LoVo (cell line): ENCODE results near the gene TSGA10IP.
A peak's percentile ranks its signal among the peaks of the same experiment; 100 is the strongest.

Experiments used
- DNase-seq: peaks from one replicate; pipeline ENCODE4 v3.0.0-alpha.2; 2016; ENCODE audit warnings: low spot score

The TSGA10IP gene

DNA sequence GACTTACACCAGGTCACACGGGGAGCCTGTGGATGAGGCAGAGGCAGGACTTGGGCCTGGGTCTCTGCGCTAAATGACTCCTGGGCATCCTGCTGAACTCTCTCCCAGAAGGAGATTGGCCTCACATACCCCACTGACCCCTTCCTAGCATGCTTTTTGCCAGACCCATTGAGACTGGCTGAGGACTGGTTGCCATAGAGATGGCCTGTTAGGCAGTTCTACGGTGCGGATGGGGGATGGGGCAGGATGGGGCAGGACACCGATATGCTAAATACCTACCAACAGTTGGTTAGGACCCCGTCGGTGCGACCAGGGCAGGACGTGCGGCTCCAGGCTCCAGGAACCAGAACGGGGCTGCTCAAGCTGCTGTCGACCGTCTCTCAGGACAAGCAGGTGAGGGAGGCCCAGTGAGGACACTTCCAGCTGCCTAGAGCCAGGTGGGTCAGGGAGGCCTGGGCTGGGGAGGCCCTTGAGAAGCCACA, at the start of gene TSGA10IP:
TSGA10IP (plus strand) TSS at position 51 of the 482 bp plus-strand sequence; CDS start at position 247, 196 bp downstream.
- no peak for DNase-seq

DNA sequence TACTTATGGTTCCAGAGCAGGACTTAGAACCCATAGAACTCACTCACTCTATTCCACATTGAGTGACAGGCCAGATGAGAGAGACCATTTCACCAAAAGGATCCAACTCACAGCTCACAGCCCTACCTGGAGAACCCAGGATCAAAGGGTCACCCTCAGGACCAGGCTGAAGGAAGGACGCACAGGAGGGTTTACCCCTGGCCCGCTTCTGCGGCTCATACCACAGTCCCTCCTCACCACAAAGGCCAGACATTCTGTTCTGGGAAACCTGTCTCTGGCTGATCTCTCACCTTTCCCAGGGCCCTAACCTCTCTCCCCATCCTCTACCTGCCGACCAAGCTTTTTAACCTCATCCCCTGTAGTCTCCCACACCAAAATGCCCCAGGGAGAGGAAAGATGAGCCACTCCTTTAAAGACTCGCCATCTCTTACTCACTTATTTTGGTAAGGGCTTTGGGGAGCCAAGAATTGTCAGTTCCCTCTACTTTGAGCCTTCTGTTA, 49.7 kb upstream of the TSGA10IP start:
- DNase-seq: no peak

DNA sequence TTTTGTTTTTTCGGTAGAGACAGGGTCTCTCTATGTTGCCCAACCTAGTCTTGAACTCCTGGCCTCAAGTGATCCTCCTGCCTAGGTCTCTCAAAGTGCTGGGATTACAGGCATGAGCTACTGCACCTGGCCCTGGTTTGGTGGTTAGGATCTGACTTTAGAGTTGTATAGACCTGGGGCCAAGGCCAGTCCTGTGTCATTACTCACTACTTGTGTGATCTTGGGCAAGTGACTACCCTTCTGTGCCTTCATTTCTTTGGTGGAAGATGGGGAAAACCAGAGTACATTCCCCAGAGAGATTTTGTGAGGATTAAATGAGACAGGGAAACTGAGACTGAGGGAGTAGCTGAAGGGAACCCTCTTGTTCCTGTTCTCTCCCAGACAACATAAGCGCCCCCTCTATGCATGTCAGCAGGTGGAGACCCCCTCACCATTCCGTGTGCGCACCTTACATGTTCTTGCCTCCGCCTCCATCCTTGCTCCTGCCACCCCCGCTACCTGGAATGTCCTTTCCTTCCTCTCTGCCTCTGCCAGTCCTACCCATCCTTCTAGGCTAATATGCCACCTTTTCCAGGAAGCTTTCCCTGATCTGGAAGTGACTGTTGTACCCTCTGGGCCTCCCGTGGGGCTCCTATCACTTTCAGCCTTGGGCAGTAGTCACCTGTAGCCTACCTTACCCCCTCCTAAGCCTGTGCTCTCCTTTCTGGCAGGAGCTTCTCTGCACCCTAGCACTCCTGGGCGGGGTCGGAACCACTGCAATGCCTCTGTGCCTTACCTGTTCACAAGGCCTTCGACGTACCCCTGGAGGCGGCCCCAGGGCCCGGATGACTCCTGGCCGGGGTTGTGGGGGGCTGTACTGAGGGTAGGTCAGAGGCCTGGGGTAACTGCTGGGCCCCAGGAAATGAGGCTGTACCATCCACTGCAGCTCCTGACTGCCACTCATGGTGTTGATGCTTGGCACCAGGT, 49.0 kb upstream of the TSGA10IP start:
- no peak for DNase-seq

DNA sequence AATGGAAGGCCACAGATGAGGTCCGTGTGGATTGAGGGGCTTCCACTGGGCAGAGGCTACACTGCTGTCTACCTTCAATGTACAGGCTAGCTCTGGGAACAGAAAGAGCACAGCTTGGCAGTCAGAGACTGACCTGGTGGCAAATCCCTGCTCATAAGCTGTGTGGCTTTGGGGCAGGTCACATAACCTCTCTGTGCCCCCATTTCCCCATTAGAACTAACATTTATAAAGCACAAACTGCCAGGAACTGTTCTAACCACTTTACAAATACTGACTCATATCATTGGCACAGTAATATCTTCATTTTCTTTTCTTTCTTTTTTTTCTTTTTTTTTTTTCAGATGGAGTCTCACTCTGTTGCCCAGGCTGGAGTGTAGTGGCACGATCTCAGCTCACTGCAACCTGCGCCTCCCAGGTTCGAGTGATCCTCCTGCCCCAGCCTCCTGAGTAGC, 48.2 kb upstream of the TSGA10IP start:
- no peak for DNase-seq

DNA sequence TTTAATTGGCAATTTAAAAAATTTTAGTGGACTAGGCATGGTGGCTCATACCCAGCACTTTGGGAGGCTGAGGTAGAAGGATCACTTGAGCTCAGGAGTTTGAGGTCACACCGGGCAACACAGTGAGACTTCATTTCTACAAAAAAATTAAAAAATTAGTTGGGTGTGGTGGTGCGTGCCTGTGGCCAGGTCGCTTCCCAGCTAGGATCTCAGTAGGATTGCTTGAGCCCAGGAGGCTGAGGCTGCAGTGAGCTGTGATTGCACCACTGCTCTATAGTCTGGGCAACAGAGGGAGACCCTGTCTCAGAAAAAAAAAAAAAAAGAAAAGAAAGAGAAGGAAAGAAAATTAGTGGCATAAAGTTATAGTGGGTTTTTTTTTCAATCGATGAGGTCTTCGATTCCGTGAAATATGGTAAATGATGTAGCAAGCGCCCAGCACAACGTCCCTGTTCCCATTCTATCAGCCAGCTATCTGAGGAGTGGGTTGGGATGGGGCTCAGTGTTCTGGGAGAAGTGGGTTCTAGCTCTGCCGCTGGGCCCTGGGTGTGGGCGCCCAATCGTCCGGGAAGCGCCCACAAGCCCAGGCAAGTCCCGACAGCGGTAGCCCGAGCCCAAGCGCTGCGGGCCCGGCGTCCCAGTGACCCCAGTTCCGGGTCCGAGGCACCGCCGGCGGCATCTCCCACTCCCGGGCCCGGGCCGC, 46.5 kb upstream of the TSGA10IP start:
- DNase-seq: no peak

DNA sequence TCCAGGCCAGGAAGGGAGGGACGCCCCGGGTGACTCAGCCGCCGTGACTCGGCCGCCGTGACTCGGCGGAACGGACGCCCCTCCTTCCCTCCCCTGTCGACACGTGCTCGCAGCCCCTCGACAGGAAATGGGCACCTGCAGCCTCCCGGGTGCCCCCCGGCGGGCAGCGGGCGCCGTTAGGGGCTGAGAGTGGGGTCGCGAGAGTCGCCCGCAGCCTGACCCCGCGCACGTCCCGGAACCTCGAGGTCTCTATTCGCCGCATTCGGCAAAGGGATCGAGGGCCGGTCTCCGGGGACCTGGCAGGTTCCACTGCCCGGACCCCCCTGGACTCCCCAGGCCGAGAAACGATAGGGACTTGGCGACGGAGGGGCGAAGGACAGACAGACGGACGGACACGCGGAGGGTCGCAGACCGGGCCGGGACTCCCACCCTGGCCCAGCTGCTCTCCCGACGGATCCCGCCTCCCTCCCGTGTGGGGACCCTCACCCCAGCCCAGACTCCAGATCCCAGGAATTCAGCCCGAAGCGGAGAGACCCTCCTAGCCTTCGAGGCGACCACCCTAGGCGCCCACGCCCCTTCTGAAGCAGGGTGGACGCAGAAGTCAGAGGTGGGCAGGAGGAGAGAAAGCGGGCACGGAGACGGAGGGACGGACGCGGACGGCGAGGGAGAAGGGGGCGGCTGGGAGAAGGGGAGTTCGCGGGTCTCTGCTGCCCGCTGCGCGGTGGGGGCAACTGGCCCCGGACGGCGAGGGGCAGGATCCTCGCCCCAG, 45.7 kb upstream of the TSGA10IP start:
- peak; percentile 79 for DNase-seq

DNA sequence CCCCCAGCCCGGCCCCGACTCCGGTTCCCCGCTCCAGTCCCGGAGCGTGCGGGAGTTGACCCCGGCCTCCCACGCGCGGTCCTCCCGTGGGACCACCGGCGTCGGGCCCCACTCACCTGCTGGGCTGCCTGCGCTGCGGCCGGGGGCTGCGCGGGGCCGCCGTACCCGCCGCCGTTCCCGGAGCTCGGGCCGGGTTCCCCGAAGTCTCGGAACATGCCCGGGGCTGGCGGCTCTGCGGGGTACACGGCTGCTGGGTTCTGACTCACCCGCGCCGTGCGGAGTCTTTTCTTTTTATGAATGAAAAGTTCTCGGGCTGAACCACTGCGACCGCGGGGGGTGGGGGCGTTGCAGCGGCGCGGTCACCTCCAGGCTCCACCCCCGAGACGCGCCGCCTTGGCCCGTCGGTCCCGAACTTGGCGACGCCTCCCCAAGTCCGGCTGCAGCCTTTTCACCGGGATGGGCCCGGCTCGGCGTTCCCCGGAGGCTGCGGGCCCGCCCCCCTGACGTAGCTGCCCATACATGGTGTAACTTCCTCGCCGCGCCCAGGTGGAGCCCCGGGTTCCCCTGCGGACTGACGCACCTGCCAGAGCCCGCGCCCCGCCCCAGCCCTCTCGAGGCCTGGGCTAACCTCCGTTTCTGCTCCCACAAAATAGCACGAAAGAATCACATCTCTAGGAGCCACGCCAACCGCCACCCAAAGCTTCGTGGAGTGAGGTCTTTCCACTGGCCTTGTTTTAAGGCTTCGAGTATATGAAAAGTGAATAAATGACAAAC, 45.0 kb upstream of the TSGA10IP start, which contains the start of gene FOSL1:
FOSL1 (minus strand) TSS at position 264 of the 774 bp plus-strand sequence; CDS start at position 215, 49 bp downstream.
- peak; percentile 98 for DNase-seq

DNA sequence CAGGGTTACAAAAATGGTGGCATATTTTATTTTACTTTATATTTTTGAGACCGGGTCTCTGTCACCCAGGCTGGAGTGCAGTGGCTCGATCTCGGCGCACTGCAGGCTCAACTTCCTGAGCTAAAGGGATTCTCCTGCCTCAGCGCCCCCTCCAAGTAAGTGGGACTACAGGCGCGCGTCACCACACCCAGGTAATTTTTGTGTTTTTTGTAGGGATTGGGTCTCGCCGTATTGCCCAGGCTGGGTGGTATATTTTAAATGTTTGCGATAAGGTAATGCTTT, 44.4 kb upstream of the TSGA10IP start:
- DNase-seq: no peak

DNA sequence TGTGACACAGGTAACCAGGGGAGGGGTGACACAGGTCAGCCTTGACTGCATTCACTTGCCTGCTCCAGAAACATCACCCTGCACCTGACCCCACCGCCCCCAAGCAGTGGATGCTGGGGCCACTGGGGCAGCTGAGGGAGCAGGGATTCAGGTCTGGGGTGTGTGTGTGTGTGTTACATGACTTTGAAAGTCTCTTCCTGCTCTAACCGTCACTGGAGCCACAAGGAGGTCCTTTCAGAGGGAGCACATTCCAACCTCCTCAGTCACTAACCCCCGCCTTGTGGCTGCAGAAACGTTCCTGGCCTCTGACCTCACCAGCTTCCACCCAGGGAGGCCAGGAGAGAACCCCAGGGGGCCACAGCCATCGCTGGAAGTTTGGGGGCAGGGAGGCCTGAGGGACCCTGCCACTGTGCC, 42.2 kb upstream of the TSGA10IP start:
- peak; percentile 88 for DNase-seq

DNA sequence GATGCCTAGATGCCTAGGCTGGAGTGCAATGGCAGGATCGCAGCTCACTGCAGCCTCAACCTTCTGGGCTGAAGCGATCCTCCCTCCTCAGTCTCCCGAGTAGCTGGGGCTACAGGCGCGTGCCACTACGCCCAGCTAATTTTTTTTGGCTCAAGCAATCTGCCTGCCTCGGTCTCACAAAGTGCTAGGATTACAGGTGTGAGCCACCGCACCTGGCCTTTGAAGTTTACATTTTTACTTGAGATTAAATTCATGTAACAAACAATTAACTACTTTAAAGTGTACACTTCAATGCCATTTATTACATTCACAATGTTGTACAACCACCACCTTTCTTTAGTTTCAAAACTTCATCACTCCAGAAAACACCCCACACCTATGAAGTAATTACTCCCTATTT, 41.6 kb upstream of the TSGA10IP start:
- no peak for DNase-seq

DNA sequence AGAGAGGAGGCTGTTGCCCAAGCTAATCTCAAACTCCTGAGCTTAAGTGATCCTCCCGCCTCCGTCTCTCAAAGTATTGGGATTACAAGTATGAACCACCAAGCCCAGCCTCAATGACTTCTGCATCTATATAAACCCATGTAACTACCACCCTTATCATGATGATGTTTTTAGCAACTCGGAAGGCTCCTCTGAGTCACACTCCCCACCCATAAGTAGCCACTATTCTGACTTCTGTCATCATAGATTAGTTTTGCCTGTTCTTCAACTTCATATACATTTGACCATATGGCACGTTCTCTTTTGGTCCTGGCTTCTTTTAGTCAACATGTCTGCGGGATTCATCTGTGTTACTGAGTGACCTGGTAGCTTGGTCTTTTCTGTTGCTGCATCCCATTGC, 38.7 kb upstream of the TSGA10IP start:
- no peak for DNase-seq

DNA sequence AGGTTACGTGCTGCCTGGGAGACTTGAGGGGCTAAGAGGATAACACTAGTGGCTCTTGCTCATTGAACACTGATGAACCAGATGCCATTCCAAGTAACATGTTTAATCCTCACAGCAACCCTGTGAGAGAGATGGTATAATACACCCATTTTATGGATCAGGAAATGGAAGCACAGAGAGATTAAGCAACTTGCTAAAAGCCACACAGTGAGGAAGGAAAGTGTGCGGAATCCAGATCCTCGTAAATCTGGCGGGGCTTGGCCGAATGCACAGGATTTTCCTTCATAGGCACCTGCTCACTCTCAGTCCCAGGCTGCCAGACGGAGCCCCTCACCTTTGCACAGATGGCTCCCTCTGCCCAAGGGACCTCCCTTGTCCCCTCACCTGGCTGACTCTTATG, 37.4 kb upstream of the TSGA10IP start:
- no peak for DNase-seq

DNA sequence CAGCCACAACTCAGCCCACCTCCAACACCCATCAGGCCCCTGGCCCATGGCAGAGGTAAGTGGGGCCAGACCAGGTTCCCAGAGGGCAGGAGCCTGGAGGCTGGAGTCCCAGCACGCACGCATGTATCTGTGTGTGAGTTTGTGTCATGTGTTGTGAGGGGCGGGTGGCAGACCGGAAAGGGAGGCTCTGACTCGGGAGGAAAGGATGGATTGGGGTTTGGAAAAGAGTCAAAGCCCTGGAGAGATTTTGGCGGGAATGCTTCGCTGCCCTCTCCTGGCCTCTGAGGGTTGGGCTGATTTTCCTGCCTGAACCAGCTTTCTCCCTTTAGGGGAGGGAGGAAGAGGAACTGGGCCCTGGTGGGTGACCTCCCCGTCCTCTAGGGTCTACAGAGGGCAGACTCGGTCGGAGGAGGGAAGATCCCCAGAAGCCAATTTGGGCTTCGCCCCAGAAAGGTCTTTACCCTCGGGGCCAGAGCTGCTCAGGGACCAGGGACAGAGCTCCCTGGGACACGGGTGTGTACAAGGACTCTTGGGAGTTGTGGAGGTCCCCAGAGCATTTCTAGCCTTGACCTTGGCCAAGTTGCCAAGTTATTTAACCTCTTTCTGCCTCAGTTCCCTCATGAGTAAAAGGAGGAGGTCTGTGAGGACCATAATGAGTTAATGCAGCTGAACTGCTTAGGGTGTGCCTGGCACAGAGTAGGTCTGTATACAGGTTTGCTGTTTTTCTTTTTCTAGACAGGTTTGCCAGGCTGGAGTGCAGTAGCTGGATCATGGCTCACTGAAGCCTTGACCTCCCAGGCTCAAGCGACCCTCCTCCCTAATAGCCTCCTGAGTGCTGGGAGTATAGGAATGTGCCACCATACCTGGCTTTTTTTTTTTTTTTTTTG, 33.4 kb upstream of the TSGA10IP start:
- peak; percentile 81 for DNase-seq

DNA sequence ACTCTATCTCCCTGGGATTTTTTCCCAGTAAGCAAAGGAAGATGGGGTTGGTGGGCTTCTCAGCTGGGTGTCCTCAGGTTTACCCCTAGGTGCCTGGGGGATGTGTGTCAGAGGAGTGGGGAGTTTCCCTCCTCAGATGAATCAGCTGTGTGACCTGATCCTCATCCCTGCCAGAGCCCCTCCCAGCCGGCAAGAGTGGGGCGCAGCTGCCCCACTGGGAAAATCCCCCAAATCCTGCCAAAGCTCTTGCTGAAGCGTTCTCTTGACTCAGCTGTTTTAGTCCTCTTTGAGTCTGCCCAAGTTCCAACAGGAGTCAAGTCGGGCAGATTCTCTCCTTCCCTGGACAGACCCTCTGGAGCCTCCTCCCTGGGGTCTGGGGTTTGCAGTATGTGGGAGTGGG, 32.4 kb upstream of the TSGA10IP start:
- no peak for DNase-seq

DNA sequence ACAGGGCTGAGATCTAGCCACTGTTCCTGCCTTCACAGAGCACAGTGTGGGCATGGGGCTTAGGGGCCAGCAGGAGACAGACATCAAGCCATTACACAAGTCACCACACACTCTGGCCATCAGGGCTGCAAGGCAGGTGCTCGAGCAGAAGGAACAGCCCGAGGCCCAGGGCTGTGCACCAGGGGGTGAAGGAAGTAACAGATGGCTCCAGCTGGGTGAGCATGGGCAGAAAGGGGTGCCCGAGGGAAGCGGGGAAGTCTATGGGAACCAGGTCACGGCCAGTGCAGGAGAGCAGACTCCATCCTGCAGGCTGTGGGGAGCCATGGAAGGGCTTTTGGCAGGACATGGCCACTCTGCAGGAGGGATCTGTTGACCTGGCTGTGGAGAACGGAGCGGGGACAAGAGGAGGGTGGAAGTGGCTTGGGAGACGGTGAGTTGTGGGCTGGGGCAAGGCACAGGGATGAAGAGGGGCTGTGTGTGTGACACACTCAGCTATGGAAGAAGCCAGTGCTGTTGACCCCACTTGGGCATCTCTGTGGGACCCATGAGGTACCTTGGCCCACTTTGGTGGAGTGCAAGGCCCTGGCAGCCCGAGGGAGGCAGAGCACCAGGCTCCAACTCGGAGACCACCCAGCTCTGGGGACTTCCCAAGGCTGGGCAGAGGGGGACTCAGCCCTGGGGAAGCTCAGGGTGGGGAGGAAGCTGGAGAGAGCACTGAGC, 30.0 kb upstream of the TSGA10IP start:
- no peak for DNase-seq

DNA sequence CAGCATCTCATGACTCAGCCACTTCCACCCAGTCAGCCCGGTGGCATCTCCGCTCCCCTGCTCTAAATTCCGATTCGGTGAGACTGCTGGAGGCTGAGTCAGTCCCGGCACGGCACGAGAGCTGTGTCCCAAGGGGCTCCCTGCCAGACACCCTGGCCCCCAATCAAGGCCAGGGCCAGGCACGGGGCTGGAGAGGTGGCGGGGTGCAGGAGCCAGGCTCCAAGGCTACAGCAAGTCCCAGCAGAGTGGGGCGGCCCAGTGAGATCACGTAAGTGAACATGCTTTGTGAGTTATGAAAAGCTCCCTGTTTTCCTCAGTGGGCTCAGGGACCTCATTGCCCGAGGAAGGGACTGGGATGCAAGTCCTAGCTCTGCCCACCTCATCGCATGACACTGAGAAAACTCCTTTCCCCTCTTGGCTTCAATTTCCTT, 29.4 kb upstream of the TSGA10IP start:
- peak; percentile 94 for DNase-seq

DNA sequence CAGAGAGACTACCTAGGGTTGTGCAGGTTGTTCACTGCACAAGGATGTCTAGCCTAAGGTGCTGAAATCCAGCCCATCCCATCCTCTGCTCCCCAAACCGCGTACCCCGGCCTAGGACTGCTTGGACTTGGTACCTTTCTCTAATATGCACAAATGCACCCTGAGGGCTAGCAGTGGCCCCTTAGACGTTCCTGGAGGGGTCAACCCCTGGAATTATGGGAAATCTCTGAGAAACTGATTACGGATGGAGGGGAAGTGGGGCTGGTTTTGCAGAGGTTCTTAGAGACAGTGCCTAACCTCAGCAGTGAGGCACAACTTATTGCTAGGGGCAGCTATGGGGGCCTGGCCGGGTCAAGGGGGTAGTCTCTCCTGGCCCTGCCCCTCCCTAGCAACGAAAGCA, 28.9 kb upstream of the TSGA10IP start:
- no peak for DNase-seq

DNA sequence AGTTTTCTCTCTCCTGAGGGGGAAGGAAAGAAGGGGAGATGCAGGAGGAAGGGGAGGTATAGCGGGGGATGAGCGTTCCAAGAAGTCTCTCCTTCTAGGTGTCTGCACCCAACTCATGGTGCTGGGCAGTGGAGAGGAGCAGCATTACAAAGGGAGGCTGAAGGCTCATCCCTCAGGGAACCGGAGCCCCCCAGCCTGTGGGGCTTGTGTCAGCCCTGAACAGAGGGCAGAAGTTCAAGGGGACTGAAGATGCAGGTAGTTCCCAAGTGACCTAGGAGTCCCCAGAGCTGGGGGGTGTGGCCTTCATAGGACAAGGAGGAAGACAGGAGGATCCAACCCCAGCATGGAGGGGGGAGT, 28.2 kb upstream of the TSGA10IP start:
- DNase-seq: no peak

DNA sequence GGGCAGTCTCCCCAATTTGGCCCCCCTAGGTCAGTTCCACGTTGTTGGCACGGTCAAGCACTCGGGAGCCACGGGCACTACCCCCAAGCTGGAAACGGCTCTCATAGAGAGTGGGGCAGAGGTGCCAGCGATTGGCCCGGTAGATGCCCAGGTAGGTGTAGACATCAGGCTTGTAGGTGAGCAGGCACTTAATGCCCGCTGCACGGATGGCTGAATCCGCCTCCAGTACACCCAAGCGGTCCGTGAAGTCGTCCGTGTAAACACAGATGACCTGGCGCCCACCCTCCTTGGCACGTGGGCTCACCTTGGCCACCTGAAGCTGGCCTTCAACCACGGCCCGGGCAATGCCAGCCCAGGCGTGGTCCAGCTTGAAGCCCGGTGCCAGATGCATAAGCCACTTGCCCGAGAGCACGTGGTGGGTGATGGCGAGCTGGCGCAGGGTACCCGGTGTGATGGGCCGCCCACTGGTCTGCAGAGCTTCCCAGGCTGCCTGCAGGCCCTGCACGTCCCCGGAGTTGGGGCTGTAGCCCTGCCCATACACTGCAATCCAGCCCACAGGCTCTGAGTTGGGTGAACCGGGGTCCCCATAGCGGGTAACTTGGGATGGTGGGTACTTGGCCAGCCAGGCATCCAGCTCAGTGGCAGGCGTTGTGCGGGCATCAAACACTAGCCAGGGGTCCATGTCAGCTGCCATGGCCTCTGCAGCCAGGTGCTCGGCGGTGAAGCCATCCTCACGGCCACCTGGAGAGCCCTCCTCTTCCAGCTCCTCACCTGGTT, 27.7 kb upstream of the TSGA10IP start:
- no peak for DNase-seq
